NCI-H2196 (cell line): ENCODE measurements around the gene SCT.

Experiments used
- DNase-seq: peaks from one replicate; lab custom pipeline; 2025; ENCODE audit not compliant: unreplicated experiment; lab: John Stamatoyannopoulos, UW

SCT gene

GRCh38 chr11:587978-588380, 39.0 kb downstream of the SCT start:
- no peak for DNase-seq

- DNase-seq, result no peak
Measured at GRCh38 chr11:587546-587945, 39.4 kb downstream of the SCT start.

GRCh38 chr11:586376-587316, 40.3 kb downstream of the SCT start:
- DNase-seq, result no peak

- DNase-seq, result no peak
Measured at GRCh38 chr11:584287-584686, 42.7 kb downstream of the SCT start.

- DNase-seq, result no peak
Measured at GRCh38 chr11:581752-582151, 45.2 kb downstream of the SCT start.

- no peak for DNase-seq
Measured at GRCh38 chr11:581342-581741, 45.6 kb downstream of the SCT start.

- no peak for DNase-seq
Measured at GRCh38 chr11:579830-580601, 47.0 kb downstream of the SCT start.

GRCh38 chr11:578276-579035, 48.5 kb downstream of the SCT start:
- no peak for DNase-seq

GRCh38 chr11:577611-577894, 49.4 kb downstream of the SCT start:
- DNase-seq, result no peak

- no peak for DNase-seq
Measured at GRCh38 chr11:576811-577610, 50.0 kb downstream of the SCT start.
